Activated CD4-positive, alpha-beta T cell treated with anti-CD3 and anti-CD28 coated beads for 1 hour (primary cell): Measurements from ENCODE around the gene CCBE1.
"Not testable (repeated sequence)": the region's sequence is repeated elsewhere in the genome, so short reads cannot be mapped to it uniquely, and the experiment has no call there.

Source experiments
- DNase-seq: peaks from one replicate; pipeline ENCODE4 v3.0.0-alpha.2; 2020

CCBE1 gene

DNA sequence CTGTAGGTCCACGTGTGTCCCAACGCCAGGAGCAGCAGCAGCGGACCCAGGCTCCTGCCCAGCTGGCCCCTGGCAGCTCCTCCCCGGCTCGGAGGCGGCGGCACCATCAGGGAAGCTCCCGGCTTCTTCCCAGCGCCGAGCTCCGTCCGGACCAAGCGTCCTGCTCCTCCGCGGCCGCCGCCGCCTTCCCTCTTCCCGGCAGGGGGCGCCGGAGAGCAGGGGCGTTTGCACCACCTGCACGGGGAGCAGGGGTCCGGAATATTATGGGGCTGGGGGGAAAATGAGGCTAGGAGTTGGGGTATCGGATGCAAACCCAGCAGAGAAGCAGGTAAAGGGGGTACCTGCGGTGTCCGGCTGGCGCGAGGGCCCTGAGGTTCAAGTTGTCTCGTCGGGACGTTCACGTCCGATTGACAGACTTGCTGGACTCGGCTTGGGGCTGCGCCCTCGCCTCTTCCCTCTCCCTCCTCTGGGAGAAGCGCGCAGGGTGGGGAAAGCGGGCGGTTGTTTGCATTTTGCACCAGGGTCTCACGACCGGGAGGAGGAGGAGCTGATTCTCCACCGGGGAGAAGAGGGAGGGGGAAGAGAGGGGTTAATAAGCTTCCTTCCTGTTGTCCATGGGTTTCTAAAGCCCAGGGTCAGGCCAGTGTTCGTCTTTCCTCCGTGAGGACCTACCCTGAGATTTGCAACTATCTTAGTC is at the start of gene CCBE1:
Gene CCBE1, minus strand, starts transcription at position 188 of the 697 bp plus-strand sequence.
- DNase-seq = no peak

GRCh38 chr18:59744271-59744721 is 47.1 kb upstream of the CCBE1 start:
- DNase-seq = no peak

DNA sequence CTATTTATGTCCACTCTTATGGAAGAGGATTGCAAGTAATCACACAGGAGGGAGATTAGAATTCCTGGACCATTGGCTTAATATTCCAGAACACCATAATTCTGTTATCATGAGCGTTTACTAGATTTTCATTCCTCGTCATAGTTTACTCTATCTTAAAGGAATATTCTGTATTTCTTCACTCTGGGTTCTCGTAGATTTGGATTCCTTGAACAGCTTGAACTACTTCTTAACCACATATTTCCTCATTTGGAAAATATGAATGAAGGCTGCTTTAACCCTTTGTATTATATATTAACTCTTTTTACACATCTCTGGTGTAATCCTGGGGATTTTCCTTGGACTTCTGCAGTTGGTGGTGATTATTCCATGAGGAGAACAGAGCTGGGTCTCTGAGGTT is 46.3 kb upstream of the CCBE1 start:
- no peak for DNase-seq

- DNase-seq = no peak
These were observed 45.3 kb upstream of the CCBE1 start for GRCh38 chr18:59742325-59743111.

- no peak for DNase-seq
These were observed 42.9 kb upstream of the CCBE1 start for GRCh38 chr18:59740141-59740540.

DNA sequence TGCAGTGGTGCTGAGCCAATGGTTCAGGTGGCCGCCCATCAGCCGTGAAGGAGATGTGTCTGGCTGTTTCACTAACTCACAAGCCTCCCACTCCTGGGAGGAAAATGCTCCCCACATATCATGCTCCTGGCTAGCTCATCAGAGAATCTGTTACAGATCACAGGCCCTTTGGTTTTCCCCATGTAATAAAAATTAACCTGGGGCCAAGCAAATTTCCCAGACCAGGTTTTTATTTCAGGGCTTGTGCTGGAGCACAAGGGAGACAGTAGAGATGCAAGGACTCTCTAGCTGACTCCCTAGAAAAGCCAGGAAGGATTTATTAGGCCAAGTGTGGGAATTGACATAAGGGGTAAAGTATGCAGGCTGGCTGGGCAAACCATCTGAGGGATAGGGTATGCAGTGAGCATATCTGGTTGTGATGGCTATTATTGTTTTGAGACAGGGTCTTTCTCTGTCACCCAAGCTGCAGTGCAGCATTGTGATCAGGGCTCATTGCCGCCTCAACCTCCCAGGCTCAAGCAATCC is 40.6 kb upstream of the CCBE1 start:
- DNase-seq = no peak

- DNase-seq = not testable (repeated sequence)
These were observed 40.1 kb upstream of the CCBE1 start for GRCh38 chr18:59737335-59737734.

DNA sequence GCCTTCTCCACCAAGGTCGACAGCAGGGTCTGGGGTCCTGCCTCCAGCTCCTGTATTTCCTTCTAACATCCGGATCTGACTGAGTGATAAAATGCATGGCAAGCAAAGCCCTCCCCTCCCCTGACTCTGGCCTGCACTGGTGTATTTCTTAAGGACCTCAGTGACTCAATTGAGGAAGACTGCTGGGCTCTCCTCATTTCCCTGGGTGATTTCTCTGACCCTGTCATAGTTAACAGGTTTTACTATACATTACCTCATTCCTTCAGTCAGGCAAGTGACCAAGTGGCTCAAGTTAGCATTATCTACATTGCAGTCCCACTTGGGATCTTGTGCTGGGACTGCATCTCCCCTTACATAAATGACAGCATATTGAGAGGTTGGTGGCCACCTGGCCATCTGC is 38.8 kb upstream of the CCBE1 start:
- no peak for DNase-seq

DNA sequence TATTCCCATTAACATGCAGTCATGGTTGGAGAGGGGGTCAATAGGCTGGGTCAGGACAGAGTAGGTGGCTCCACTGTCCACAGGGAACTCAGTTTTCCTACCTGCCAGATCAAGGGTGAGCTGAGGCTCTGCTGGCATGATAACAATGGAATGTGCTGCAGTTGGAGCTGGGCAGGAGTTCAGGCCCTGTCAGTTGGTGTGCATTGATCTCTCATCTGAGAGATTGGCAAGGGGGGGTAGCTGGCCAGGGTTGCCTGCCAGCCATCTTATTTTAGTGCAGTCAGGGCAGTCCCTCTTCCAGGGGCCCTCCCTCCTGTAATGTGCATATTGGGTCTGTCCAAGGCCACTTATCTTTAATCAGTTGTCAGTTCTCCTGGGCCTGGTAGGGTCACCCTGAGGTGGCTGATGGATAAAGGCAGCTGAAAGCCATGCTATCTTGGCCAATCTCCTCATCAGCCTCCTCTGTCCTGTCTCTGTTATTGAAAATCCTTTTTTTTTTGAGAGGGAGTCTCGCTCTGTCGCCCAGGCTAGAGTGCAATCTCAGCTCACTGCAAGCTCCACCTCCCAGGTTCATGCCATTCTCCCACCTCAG is 38.1 kb upstream of the CCBE1 start:
- no peak for DNase-seq

DNA sequence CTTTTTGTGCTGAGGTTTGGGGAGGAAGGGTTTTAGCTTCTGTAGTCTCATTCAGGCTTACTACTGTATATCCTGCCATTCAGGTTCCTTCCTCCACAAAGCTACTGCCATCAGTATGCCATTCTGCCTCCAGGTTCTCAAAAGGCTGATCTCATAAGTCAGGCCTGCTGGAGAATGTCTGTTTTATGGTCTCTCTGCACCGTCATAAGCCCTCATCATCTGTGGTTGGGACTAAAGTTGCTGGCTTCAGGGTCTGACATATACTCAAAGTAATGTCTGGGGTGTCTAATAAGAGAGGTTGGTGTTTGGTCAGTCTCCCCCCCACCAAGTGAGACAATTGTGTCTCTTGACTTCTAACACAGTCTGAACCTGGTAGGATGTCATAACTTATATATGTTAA is 36.2 kb upstream of the CCBE1 start:
- no peak for DNase-seq

- no peak for DNase-seq
These were observed 33.7 kb upstream of the CCBE1 start for GRCh38 chr18:59730896-59731295.

DNA sequence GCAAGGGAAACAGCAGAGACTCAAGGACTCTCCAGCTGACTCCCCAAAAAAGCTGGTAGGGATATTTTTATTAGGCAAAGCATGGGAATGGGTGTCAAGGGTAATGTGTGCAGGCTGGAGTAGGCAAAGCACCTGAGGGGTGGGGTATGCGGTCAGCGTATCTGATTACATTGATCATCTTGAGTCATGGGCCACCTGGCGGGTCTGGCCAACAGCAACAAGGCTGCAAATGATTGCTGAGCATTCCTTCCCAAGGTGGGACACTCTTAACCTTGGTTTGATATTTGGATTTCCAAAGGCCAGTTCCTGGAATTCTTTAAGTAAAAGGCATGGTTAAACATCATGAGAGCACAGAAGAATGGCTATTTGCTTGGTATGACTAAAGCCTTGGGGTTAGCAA is 32.6 kb upstream of the CCBE1 start:
- DNase-seq = no peak

DNA sequence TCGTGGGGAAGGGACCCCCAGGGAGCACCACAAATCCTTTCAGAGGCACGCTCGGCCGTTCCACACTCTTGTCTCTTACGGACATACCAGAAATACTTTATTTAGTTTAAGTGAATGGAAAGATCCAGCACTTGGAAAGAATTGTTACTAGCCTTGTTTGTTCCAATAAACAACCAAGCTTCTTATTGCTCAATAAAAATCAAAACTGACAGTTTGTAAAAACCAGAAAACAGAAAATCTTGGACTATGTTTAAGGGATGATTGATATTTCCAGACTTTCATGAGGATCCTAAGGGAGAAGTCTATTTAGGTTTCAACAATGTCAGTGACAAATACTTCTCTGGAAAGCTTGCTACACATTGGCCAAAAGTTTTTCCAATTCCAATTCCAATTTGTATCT is 31.6 kb upstream of the CCBE1 start:
- no peak for DNase-seq

DNA sequence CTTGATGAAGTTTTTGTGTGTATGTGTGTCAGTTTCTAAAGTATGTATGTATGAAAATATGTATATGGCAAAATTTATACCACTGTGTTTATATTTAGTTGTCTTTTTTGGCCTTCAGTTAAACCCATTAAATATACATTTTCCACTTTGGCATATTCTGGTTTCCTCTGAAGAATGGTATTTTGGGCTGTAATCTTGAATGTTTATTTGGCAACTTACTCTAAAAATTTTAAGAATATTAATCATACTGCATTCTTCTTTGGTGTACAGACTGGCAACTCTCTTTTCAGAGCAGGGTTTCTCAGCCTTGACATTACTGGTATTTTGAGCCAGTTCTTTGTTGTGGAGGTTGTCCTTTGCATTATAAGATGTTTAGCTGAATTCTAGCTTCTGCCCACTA is 27.9 kb upstream of the CCBE1 start:
- no peak for DNase-seq

DNA sequence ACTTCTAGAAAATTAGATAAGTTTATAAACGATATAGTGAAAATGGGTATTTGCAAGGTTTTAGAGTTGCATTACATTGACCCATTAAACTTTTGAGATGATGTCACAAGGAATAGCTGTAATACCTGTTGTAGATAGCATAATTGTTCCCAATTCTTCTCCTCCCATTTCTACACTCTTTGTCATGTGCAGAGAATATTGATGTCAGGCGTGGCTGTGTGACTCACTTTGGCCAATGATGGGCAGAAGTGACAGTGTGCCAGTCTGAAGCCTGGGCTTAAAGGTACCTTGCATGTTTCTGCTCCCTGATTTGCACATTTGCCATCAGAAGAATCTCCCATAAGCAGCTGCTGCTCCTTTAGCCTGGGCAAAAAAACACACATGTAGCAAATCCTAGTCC is 26.9 kb upstream of the CCBE1 start:
- no peak for DNase-seq

- no peak for DNase-seq
These were observed 24.7 kb upstream of the CCBE1 start for GRCh38 chr18:59721931-59722330.

DNA sequence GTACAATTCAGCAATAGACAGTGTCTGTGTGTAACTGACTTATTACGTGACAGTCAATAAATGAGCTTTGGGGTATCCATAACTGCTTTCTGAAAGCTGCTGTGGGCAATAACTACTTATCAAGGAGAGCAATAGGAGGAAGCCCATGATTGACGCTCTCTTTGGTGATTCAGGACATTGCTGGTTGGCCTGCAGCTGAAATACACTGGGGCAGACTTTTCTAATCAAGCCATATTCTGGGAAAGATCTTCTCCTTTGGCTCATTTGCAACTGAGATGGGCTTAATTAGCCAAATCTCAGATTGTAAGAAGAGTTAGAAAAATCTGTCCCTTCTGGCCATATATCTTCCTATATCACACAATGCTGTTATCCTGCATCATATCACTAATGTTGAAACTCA is 24.0 kb upstream of the CCBE1 start:
- no peak for DNase-seq

GRCh38 chr18:59719544-59720181 is 22.4 kb upstream of the CCBE1 start:
- DNase-seq = no peak

- no peak for DNase-seq
These were observed 21.4 kb upstream of the CCBE1 start for GRCh38 chr18:59718464-59719157.

DNA sequence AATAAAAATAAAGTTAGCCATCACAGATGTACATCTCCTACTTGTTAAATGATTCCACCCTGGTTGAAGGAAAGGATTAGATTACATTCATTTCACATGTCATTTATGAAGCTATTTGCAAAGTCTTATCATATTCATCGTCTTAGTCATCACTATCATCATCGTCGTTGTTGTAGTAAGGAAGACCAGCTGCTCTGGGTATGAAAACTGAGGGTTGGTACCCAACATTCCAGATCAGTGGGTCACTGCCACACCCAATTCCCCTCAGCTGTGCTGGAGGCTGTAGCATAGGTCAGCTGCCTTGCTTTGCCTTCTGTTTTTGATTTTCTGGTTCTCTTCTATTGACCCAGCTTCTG is 20.9 kb upstream of the CCBE1 start:
- DNase-seq = no peak

DNA sequence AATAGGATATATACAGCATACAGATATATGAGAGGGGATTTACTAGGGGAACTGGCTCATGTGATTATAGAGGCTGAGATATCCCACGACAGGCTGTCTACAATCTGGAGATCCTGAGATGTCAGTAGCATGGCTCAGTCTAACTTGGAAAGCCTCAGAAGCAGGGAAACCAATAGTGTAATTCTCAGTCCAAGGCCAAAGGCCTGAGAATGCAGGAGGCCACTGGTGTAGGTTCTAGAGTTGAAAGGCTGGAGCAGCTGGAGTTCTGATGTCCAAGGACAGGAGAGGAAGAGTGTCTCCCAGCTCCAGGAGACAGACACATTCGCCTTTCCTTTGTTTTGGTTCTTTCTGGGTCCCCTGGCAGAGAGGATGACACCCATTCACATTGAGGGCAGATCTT is 20.1 kb upstream of the CCBE1 start:
- DNase-seq = no peak

GRCh38 chr18:59715966-59716369 is 18.7 kb upstream of the CCBE1 start:
- DNase-seq = no peak

DNA sequence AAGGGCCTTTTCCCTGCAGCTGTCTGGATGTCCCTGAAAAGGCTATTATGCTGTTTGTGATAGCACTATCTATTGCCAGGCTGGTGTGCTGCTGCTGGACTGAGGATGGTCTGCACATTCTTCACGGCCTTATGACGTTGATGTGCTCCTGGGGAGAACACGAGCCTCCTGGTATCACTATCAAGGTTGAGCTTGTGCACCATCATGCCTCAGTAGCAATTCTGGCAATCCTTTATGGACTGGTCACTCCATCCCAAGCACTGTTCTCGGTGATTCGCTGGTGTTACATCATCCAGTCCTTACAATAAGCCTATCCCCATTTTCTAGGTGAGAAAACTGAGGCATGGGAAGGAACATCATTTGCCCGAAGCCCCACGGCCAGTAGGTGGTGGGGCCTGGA is 18.2 kb upstream of the CCBE1 start:
- no peak for DNase-seq
